ENCODE measurements around the gene RASGRF2.

Gene RASGRF2

GRCh38 chr5:81142108-81142507 lies 181.9 kb downstream of the RASGRF2 start:
- no peak for DNase-seq

GRCh38 chr5:81145329-81145935 lies 185.3 kb downstream of the RASGRF2 start:
- DNase-seq, result no peak

GRCh38 chr5:81146031-81146430 lies 185.9 kb downstream of the RASGRF2 start:
- no peak for DNase-seq

- DNase-seq, result peak in 1 of 2 experiments; percentile 1
Measured at GRCh38 chr5:81147011-81147885, 187.1 kb downstream of the RASGRF2 start.

GRCh38 chr5:81147886-81148571 lies 187.9 kb downstream of the RASGRF2 start:
- no peak for DNase-seq

GRCh38 chr5:81151546-81151945 lies 191.4 kb downstream of the RASGRF2 start:
- no peak for DNase-seq

GRCh38 chr5:81154725-81155124 lies 194.6 kb downstream of the RASGRF2 start:
- DNase-seq, result no peak

- DNase-seq, result no peak
Measured at GRCh38 chr5:81156732-81157131, 196.6 kb downstream of the RASGRF2 start.

- no peak for DNase-seq
Measured at GRCh38 chr5:81161012-81161601, 200.9 kb downstream of the RASGRF2 start.

GRCh38 chr5:81162501-81162900 lies 202.3 kb downstream of the RASGRF2 start:
- no peak for DNase-seq

- no peak for DNase-seq
Measured at GRCh38 chr5:81163651-81164050, 203.5 kb downstream of the RASGRF2 start.

GRCh38 chr5:81164476-81164875 lies 204.3 kb downstream of the RASGRF2 start:
- DNase-seq, result no peak

- no peak for DNase-seq
Measured at GRCh38 chr5:81164936-81165335, 204.8 kb downstream of the RASGRF2 start.

- DNase-seq, result peak; percentile 17 to 68
Measured at GRCh38 chr5:81165493-81166119, 205.4 kb downstream of the RASGRF2 start.

GRCh38 chr5:81166430-81166829 lies 206.3 kb downstream of the RASGRF2 start:
- DNase-seq, result no peak

- DNase-seq, result no peak
Measured at GRCh38 chr5:81167078-81167477, 206.9 kb downstream of the RASGRF2 start.

GRCh38 chr5:81167544-81167943 lies 207.4 kb downstream of the RASGRF2 start:
- no peak for DNase-seq

GRCh38 chr5:81169924-81170323 lies 209.8 kb downstream of the RASGRF2 start:
- no peak for DNase-seq

GRCh38 chr5:81171769-81172168 lies 211.6 kb downstream of the RASGRF2 start:
- no peak for DNase-seq

- no peak for DNase-seq
Measured at GRCh38 chr5:81172710-81173109, 212.5 kb downstream of the RASGRF2 start.

- no peak for DNase-seq
Measured at GRCh38 chr5:81177061-81177460, 216.9 kb downstream of the RASGRF2 start.

GRCh38 chr5:81179959-81180358 lies 219.8 kb downstream of the RASGRF2 start:
- no peak for DNase-seq
